Hepatocyte (in vitro differentiated cells): ENCODE measurements around the gene RERG.

ENCODE experiments used
- CTCF ChIP-seq: fragments of 200-600 bp; sonication (generic); IDR thresholded peaks from 2 replicates; pipeline ENCODE4 v1.5.1; 2016; ENCODE audit warnings: antibody characterized with exemption, mild to moderate bottlenecking; ENCODE audit not compliant: poor library complexity
- EZH2 ChIP-seq: fragments of 200-600 bp; sonication (generic); IDR thresholded peaks from 2 replicates; pipeline ENCODE4 v1.6.1; 2016; ENCODE audit warnings: antibody characterized with exemption, mild to moderate bottlenecking, borderline replicate concordance
- EZH2phosphoT487 ChIP-seq: fragments of 200-600 bp; sonication (generic); IDR thresholded peaks from one replicate; pipeline ENCODE4 v1.6.1; 2018; ENCODE audit warnings: antibody characterized with exemption, mild to moderate bottlenecking, low read depth, moderate library complexity; ENCODE audit not compliant: unreplicated experiment, severe bottlenecking

GRCh38 chr12:15116086-15116485, 105.1 kb downstream of the RERG start:
- TF ChIP-seq CTCF (no peak), EZH2phosphoT487 (no peak), EZH2 (no peak)
